Stimulated activated CD4-positive, alpha-beta T cell treated with anti-CD3 and anti-CD28 coated beads, Interleukin-1b, Interleukin-23, amount 100 ng/mL, for 4 hours (primary cell): ENCODE results near the gene PRMT6.
"Not testable (repeated sequence)": the region's sequence is repeated elsewhere in the genome, so short reads cannot be mapped to it uniquely, and the experiment has no call there.

Source experiments
- DNase-seq, 2 donors: peaks; one replicate each; pipeline ENCODE4 v3.0.0-alpha.2; 2020; ENCODE audit warnings: low read depth in 2 of 2

PRMT6 gene

GRCh38 chr1:107093395-107093794, 36.9 kb downstream of the PRMT6 start:
- not testable (repeated sequence) for DNase-seq

GRCh38 chr1:107095647-107096046, 39.2 kb downstream of the PRMT6 start:
- DNase-seq = no peak

GRCh38 chr1:107096690-107097089, 40.2 kb downstream of the PRMT6 start:
- no peak for DNase-seq

GRCh38 chr1:107098961-107099360, 42.5 kb downstream of the PRMT6 start:
- DNase-seq = no peak

- no peak for DNase-seq
These were observed 44.0 kb downstream of the PRMT6 start for GRCh38 chr1:107100331-107100984.

- DNase-seq = no peak
These were observed 49.4 kb downstream of the PRMT6 start for GRCh38 chr1:107105914-107106313.
